IPS DF 4.7 (cell line): ENCODE results near the gene EVI5L.

Experiments
- DNase-seq: peaks from one replicate; pipeline ENCODE4 v3.0.0-alpha.2; 2013; ENCODE audit warnings: low spot score; ENCODE audit errors: extremely low read depth

The EVI5L gene

GRCh38 chr19:7859831-7860713 is 30.1 kb downstream of the EVI5L start:
- no peak for DNase-seq

GRCh38 chr19:7860714-7861618 is 30.9 kb downstream of the EVI5L start:
- no peak for DNase-seq

DNA sequence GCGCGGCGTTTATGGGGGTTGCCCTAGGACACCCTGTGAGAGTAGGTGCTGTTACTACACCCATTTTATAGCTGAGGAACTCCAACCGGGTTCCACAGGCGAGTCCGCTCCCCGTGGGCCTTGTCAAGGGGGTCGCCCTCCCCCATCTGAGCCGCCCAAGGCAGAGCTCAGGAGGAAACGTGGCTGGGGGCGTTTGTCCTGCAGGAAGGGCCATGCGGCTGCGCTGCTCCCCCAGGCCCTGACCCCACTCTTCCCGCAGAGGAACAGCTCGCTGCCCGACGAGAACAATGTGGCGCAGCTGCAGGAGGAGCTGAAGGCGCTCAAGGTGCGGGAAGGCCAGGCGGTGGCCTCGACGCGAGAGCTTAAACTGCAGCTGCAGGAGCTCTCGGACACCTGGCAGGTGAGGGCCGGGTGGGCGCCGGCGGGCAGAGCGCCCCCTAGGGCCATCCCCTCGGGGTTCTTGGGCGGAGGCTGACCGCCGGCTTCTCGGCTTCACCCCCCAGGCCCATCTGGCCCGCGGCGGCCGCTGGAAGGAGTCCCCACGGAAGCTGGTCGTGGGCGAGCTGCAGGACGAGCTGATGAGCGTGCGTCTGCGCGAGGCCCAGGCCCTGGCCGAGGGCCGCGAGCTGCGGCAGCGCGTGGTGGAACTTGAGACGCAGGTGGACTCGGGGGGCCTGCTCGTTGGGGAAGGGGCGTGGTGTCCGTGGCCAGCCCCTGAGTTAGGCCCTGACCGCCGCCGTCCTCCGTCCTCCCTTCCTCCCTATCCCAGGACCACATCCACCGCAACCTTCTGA is 31.8 kb downstream of the EVI5L start:
- DNase-seq: no peak

DNA sequence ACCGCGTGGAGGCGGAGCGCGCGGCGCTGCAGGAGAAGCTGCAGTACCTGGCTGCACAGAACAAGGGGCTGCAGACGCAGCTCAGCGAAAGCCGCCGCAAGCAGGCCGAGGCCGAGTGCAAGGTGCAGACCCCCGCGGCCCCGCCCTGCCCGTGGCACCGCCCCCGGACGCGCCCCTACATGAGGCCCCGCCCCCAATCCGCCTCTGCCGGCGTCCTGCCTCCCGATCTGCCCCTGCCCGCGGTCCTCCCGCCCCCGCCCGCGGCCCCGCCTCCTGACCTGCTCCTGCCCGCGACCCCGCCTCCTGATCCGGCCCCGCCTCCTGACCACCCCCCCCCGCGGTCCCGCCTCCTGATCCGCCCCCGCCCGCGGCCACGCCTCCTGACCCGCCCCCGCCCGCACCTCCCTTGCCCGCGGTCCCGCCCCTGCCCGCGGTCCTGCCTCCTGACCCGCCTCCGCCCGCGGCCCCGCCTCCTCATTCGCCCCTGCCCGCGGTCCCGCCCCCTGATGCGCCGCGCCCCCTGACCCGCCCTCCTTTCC is 32.5 kb downstream of the EVI5L start:
- DNase-seq: no peak

- DNase-seq: no peak
Observed at GRCh38 chr19:7863157-7863970, 33.3 kb downstream of the EVI5L start.

GRCh38 chr19:7863971-7864689 is 34.1 kb downstream of the EVI5L start:
- no peak for DNase-seq

DNA sequence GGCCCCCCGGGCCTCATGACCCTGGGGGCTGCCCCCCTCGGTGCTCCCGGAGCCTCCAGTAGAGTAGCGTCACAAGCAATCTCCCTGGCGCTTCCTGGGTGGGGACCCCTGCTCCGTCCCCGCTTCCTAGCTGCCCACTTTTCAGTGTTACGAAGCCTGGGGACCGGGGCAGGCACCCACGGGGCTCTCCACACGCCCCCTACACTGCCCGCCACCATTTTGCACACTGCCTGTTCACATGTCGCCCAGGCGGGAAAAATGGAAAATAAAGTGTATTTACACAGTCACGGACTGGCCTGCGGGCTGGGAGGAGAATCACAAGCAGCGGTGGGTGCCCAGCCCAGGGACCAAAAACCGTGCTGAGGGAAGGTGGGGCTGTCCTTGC is 34.7 kb downstream of the EVI5L start:
- no peak for DNase-seq

DNA sequence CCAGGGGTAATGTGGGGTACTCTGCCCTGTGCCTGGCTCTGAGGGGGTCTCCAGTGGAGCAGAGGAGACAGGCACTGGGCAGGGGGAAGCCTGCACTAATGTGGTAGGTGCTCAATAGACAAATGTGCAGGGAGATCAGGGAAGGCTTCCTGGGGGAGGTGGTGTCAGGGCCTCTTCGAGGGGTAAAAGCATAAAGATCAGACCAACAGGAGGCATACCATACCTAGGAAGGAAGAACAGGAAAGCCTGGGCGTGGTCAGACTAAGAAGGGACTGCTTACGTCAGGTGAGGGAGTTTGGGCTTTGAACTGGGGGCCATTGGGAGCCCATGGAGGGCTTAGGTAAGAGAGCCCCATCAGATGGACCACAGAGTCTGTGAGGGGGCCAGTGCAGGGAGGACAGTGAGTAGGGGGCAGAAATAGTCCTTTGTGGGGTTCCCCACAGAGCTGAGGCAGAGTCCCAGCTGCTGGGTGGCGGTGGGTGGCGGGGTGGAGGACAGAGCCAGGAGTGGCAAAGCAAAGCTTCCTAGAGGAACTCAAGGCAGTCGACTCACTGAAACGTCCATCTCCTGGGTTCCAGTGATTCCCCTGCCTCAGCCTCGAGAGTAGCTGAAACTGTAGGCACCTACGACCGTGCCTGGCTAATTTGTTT is 35.4 kb downstream of the EVI5L start:
- no peak for DNase-seq

- no peak for DNase-seq
Observed at GRCh38 chr19:7866399-7867091, 36.5 kb downstream of the EVI5L start.

DNA sequence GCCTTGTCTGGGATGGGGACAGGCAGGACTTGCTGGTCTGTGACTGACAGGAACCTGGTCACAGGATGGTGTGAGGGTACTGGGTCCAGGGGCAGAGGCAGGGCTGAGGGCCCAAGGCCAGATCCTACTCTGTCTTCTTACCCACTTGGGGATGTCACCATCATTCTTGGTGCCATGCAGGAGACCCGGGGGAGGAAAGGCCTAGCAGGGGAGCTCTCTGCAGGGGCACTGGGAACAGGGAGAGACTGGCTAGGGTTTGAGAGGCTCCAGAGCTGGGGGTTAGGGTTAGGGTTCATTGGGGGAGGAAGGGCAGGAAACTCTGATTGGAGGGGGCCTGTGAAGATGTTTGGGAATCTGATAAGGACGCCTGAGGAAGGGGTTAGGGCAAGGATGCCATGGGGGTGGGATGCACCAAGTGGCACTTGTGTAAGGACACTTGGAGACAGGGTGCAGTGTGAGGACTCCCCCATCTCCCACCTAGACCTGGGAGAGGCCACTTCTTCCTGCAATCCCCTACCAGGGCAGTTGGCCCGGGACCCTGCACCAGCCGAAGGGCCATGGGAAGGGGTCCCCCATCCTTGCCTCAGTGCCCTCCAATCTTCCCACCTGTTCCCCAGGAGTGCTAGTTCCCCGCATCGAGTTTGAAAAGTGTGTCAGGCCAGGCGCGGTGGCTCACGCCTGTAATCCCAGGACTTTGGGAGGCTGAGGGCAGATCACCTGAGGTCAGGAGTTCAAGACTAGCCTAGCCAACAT is 37.2 kb downstream of the EVI5L start:
- DNase-seq: no peak

- no peak for DNase-seq
Observed at GRCh38 chr19:7868326-7868670, 38.3 kb downstream of the EVI5L start.

DNA sequence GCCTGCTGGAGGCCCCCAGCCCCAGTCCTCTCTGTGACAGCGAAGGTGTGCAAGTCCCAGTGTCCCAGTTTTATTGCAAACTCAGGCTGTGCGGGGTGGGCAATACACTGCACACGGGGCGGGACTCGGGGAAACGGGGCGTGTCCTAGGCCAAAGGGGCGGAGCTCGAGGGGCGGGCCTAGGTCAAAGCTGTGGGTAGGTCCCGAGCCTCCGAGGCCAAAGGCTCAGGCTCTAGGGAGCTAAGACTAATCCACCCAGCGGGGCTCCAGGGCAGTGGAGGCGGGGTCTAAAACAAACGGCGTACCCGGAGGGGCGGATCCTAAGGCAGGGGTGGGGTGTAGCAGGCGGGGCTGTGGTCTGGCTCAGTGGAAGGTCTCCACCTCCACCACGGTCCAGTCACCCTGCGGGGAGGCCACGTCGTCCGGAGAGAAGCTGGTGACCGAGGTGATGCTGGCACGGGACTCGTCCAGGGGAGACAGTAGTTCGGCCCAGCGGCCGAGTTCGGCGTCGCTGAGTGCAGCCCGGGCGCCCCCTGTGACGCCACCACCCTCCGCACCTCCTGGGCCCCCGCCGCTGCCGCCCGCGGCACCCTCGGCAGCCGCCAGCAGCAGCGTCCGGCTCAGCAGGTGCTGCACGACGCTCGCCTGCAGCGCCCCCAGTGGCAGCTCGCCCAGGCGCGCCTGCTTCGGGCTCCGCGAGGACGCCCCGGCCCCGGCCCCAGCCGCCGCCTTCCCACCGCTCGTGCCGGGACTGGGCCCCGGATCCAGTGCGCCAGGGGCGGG is 38.8 kb downstream of the EVI5L start:
- no peak for DNase-seq

- DNase-seq: no peak
Observed at GRCh38 chr19:7869453-7869909, 39.5 kb downstream of the EVI5L start.

GRCh38 chr19:7869910-7870511 is 40.0 kb downstream of the EVI5L start:
- no peak for DNase-seq

DNA sequence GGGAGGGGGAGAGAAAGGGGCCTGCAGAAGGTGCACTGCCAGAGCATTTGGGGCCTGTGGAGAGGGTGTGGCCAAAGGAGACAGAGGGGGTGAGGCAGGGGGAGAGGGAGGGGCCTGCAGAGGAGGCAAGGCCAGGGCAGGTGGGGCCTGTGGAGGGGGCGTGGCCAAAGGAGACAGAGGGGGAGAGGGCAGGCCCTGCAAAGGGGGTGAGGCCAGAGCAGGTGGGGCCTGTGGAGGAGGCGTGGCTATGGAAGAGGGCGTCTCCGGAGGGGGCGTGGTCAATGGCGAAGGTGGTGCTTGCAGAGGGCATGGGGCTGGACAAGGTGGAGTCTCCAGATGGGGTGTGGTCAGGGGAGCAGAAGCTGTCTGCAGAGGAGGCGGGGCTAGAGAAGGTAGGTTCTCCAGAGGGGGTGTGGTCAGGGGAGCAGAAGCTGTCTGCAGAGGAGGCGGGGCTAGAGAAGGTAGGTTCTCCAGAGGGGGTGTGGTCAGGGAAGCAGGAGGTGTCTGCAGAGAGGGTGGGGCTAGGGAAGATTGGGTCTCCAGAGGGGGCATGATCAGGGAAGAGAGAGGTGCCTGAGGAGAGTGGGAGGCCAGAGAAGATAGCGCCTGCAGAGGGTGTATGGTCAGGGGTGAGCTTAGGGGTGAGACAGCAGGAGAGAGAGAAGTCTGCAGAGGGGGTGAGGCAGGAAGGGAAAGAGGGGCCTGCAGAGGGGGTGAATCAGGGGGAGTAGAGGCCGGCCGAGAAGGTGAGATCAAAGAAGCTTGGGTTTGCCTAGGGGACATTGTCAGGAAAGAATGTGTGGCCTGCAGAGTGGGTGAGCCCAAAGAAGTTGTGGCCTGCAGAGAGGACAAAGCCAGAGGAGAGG is 40.8 kb downstream of the EVI5L start:
- DNase-seq: no peak
